ENCODE results near the gene TMEM94. TPM values are rescaled to one million over a fixed set of nuclear protein-coding genes. Genes with fewer than 3 reads are reported as not detected.

TMEM94 gene
- total RNA-seq, 2 donors from 2014 or later: 57.1 to 83.4 TPM

DNA sequence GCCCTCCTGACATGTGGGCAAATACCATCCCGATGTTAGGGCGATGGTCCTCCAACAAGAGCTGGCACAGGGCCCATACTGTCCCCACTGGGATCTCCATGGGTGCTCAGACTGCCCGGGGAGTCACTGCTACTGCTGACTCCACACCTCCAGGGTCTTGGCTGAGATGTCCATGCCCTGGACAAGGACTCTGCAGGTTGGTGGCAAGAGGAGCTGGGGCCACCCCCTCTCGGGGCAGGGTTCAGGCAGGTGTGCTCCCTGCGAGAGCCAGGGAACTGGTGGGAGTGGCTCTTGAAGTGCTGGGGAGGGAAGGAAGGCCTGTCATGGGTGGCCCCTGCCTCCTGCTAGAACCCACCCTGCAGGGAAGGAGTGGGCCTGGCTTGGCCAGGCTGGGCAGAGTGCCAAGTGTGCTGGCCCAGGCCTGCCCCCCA lies 52.5 kb downstream of the TMEM94 start:
- H3K4me1 ChIP-seq (ENCODE audit: control insufficient read depth in 1 of 2, low read depth in 2 of 2): peaks cover 34 to 60% of the 10 kb centered on the region in 2 donors
- DNase-seq (ENCODE audit: low spot score): no peak
- peaks cover 19% of the 10 kb centered on the region for H3K36me3 ChIP-seq
- peak overlapping the region; percentile 54 to 63 for H3K27ac ChIP-seq
- ATAC-seq (ENCODE audit: insufficient number of reproducible peaks, low FRiP score, low read depth): no peak
- no peaks in the 10 kb centered on the region for H3K9me3 ChIP-seq
- TF ChIP-seq CTCF (IDR thresholded peaks at IDR 0.05): no peak
- H3K4me3 ChIP-seq: no peak overlapping the region
- H3K27me3 ChIP-seq (replicated peaks; ENCODE audit: insufficient read depth): no peaks in the 10 kb centered on the region

GRCh38 chr17:75509528-75510258 lies 53.3 kb downstream of the TMEM94 start:
- Histone ChIP-seq H3K27ac (peak overlapping the region; percentile 54 to 63), H3K36me3 (peaks cover 19% of the 10 kb centered on the region), H3K27me3 (replicated peaks; ENCODE audit: insufficient read depth) (no peaks in the 10 kb centered on the region), H3K4me3 (no peak overlapping the region), H3K4me1 (ENCODE audit: control insufficient read depth in 1 of 2, low read depth in 2 of 2) (peaks cover 36 to 66% of the 10 kb centered on the region in 2 donors), H3K9me3 (no peaks in the 10 kb centered on the region)
- TF ChIP-seq CTCF (IDR thresholded peaks at IDR 0.05): no peak
- DNase-seq (ENCODE audit: low spot score): no peak
- no peak for ATAC-seq (ENCODE audit: insufficient number of reproducible peaks, low FRiP score, low read depth)

DNA sequence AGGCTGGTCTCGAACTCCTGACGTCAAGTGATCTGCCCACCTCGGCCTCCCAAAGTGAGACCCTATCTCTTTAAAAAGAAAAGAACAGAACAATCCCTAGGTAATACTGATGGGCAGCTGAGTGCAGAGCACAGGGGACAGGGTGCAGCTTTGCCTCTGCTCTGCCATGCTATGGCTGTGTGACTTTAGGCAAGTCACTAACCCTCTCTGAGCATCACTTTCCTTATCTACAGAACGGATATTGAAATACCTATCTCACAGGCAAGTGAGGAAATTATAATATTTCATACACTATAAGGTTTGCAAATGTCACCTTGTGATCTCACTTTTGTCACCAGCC lies 54.8 kb downstream of the TMEM94 start:
- Histone ChIP-seq H3K4me1 (ENCODE audit: control insufficient read depth in 1 of 2, low read depth in 2 of 2) (peaks cover 36 to 66% of the 10 kb centered on the region in 2 donors), H3K4me3 (peak overlapping the region; percentile 95), H3K27me3 (replicated peaks; ENCODE audit: insufficient read depth) (no peaks in the 10 kb centered on the region), H3K9me3 (no peaks in the 10 kb centered on the region), H3K27ac (peak overlapping the region in 1 of 2 donors; percentile 29), H3K36me3 (peaks cover 14% of the 10 kb centered on the region)
- ATAC-seq (ENCODE audit: insufficient number of reproducible peaks, low FRiP score, low read depth) (no peak), DNase-seq (ENCODE audit: low spot score) (no peak)
- no peak for TF ChIP-seq CTCF (IDR thresholded peaks at IDR 0.05)

- DNase-seq (ENCODE audit: low spot score): no peak
- Histone ChIP-seq H3K27me3 (replicated peaks; ENCODE audit: insufficient read depth) (no peaks in the 10 kb centered on the region), H3K36me3 (peaks cover 8% of the 10 kb centered on the region), H3K27ac (peak overlapping the region; percentile 29 to 53), H3K4me1 (ENCODE audit: control insufficient read depth in 1 of 2, low read depth in 2 of 2) (peaks cover 36 to 67% of the 10 kb centered on the region in 2 donors), H3K9me3 (no peaks in the 10 kb centered on the region), H3K4me3 (peak overlapping the region; percentile 95)
- no peak for ATAC-seq (ENCODE audit: insufficient number of reproducible peaks, low FRiP score, low read depth)
- TF ChIP-seq CTCF (IDR thresholded peaks at IDR 0.05): no peak
Observed at GRCh38 chr17:75511610-75512575, 55.5 kb downstream of the TMEM94 start.
